Astrocyte of the spinal cord (primary cell): ENCODE data around the gene VAMP8.

Source experiments
- DNase-seq: peaks from one replicate; pipeline ENCODE4 v3.0.0; 2011; ENCODE audit warnings: low read depth, low spot score
- H3K4me3 ChIP-seq: 2 replicates; pipeline ENCODE4 v1.5.1; 2011; ENCODE audit warnings: low read depth, mild to moderate bottlenecking, low read length, moderate library complexity
- in situ Hi-C: cut with HindIII; loops from 2 replicates; pipeline ENCODE4 v1.10.0; 2017; ENCODE audit warnings: low sequenced_read_pairs
- TF ChIP-seq, protein P1 (sequence below): IDR thresholded peaks from 2 replicates; pipeline ENCODE4 v1.5.1; 2012; ENCODE audit warnings: low read depth, mild to moderate bottlenecking, low read length, inconsistent platforms

Gene VAMP8

GRCh38 chr2:85579266-85579935 lies 2.0 kb downstream of the VAMP8 start:
- peak; percentile 52 for DNase-seq
- TF ChIP-seq, protein P1, sequence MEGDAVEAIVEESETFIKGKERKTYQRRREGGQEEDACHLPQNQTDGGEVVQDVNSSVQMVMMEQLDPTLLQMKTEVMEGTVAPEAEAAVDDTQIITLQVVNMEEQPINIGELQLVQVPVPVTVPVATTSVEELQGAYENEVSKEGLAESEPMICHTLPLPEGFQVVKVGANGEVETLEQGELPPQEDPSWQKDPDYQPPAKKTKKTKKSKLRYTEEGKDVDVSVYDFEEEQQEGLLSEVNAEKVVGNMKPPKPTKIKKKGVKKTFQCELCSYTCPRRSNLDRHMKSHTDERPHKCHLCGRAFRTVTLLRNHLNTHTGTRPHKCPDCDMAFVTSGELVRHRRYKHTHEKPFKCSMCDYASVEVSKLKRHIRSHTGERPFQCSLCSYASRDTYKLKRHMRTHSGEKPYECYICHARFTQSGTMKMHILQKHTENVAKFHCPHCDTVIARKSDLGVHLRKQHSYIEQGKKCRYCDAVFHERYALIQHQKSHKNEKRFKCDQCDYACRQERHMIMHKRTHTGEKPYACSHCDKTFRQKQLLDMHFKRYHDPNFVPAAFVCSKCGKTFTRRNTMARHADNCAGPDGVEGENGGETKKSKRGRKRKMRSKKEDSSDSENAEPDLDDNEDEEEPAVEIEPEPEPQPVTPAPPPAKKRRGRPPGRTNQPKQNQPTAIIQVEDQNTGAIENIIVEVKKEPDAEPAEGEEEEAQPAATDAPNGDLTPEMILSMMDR: no peak
- in situ Hi-C loops: no loop called here
- H3K4me3 ChIP-seq: no peak overlapping the region

GRCh38 chr2:85580206-85580605 lies 2.8 kb downstream of the VAMP8 start:
- TF ChIP-seq, protein P1: no peak
- in situ Hi-C loops: no loop called here
- H3K4me3 ChIP-seq: no peak overlapping the region
- no peak for DNase-seq

GRCh38 chr2:85582492-85582891 lies 5.1 kb downstream of the VAMP8 start:
- no peak for DNase-seq
- no peak overlapping the region for H3K4me3 ChIP-seq
- in situ Hi-C loops: no loop called here
- TF ChIP-seq, protein P1: no peak

- DNase-seq: no peak
- TF ChIP-seq, protein P1: no peak
- in situ Hi-C loops: no loop called here
- H3K4me3 ChIP-seq: peak overlapping the region; percentile 51
Measured at GRCh38 chr2:85583667-85584353, 6.4 kb downstream of the VAMP8 start.

- in situ Hi-C loops: no loop called here
- TF ChIP-seq, protein P1: no peak
- DNase-seq: no peak
- peak within 1 kb of the TSS; percentile 51 for H3K4me3 ChIP-seq
Measured at GRCh38 chr2:85584354-85584856, 7.0 kb downstream of the VAMP8 start, which contains the start of gene VAMP5. TSS of gene VAMP5 (plus strand) at chr2:85584431. CDS start at chr2:85584491, 60 bp downstream.

GRCh38 chr2:85584857-85585780 lies 7.7 kb downstream of the VAMP8 start:
- peak; percentile 27 for DNase-seq
- peak overlapping the region; percentile 51 for H3K4me3 ChIP-seq
- TF ChIP-seq, protein P1: no peak
- in situ Hi-C loops: no loop called here
